Stimulated activated CD4-positive, alpha-beta T cell treated with anti-CD3 and anti-CD28 coated beads, Interleukin-4, amount 100 ng/mL, for 24 hours (primary cell): Measurements from ENCODE around the gene CBFA2T3.

Experiments used
- DNase-seq: peaks from one replicate; pipeline ENCODE4 v3.0.0-alpha.2; 2020

CBFA2T3 gene

DNA sequence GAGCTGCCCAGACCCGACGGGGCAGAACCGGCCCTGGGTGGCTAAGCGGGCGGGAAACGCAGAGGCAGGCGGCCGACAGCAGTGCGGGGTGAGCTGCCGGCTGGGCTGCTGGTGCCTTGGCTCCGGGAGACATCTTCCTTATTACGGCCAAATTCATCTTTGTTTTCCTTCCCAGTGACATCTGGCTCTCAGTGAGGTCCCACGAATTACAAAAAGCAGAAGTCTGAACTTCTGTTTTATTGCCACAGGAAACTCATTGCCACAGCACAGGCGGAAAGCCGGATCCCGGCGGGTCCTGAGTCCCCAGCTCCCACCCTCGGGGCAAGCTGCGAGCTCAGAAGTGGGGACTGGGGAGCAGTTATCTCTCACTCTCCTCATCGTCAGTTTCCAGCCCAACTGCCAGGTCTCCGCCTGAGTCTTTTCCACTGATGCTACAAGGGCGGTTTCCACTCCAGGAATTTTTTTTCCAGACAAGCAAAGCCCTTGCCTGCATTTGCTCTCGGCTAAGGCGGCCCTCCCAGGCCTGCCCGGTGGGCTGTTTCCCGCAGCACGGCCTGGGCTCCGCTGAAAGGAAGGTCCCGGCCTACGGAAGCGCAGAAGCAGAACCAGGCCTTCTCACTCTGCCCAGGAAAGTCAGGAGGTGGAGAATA is 40.3 kb downstream of the CBFA2T3 start:
- DNase-seq: no peak

DNA sequence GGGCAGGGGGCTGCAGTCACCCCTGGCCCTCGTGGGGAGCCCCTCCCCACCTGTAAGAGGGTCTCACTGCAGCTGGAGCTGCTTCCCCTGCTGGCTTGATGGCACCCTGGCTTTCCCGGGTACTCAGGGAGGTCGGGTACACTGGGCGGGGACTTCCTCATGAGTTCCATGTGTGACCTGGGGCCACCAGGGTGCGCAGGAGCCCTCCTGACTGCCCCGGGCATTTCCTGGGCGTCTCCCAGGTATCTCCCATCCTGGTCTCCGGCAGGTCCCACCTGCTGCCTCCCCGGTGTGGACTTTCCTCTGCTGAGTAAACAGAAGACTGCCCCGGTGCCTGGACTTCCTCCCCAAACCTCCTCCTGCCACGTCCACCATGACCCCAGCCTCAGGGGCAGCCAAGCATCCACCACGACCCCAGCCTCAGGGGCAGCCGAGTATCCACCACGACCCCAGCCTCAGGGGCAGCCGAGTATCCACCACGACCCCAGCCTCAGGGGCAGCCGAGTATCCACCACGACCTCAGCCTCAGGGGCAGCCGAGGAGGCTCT is 40.9 kb downstream of the CBFA2T3 start:
- DNase-seq: no peak

- no peak for DNase-seq
Measured at GRCh38 chr16:88934066-88934667, 42.8 kb downstream of the CBFA2T3 start.

DNA sequence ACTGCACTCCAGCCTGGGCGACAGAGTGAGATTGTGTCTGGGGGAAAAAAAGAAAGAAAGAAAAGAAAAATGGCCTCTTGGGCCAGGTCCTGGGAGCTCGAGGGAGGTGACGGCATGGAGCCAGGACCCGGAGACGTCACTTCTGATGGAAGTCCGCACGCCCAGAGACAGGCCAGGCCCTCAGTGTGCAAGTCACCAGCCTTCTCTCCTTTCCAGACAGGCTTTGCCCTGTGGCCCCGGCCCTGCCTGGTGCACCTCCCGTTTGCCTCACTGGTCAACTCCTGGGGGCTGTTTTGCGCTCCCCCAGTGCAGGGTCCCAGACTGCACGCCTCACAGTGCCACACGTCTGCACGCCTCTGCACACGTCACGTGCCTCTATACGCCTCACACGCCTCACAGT is 44.1 kb downstream of the CBFA2T3 start:
- DNase-seq: no peak

- DNase-seq: no peak
Measured at GRCh38 chr16:88931936-88932335, 45.1 kb downstream of the CBFA2T3 start.

GRCh38 chr16:88931373-88931900 is 45.6 kb downstream of the CBFA2T3 start:
- DNase-seq: no peak

DNA sequence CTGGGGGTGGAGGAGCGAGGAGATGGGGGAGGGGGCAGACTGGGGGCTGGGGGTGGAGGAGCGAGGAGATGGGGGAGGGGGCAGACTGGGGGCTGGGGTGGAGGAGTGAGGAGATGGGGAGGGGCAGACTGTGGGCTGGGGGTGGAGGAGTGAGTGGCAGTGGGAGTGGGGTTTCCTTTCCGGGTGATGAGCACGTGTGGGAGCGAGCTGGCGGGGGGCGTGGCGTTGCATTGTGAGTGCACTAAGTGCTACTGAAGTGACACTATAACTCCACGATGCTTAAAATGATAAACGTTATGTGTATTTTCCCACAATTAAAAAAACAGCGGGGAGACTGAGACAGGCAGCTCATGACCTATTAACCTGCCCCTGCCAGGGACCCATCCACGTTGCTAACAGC is 46.3 kb downstream of the CBFA2T3 start:
- DNase-seq: no peak

GRCh38 chr16:88929091-88929445 is 47.9 kb downstream of the CBFA2T3 start:
- no peak for DNase-seq

DNA sequence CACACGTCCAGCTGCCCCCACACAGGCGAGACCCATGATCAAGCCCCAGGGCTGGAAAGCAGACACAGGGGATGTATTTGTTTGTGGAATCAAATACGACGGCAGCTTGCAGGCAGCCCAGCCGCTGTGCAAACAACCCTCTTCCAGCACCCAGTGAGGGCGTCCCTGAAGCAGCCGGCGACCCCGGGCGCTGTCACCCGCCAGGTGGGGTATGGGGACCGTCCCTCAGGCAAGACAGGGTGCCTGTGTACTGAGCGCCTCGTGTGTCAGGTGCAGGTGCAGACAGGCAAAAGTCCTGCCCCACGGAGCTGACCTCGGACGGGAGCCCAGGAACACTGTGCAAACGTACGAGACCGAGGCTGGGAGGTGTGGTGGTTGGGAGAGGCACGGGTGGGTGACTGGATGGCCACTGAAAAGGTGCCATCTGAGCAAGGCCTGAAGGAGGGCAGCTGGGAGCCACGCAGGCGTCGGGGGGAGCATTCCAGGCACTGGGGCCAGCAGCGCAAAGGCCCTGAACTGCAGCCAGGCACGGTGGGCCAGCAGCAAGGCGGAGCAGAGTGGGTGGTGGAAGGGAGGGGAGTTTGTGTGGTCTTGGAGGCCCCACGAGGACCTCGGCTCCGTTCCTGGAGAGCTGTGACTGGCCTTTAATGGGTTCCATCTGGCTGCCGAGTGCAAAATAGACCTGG is 48.5 kb downstream of the CBFA2T3 start:
- no peak for DNase-seq

GRCh38 chr16:88927661-88928060 is 49.3 kb downstream of the CBFA2T3 start:
- no peak for DNase-seq

- no peak for DNase-seq
Measured at GRCh38 chr16:88927010-88927409, 50.0 kb downstream of the CBFA2T3 start.

DNA sequence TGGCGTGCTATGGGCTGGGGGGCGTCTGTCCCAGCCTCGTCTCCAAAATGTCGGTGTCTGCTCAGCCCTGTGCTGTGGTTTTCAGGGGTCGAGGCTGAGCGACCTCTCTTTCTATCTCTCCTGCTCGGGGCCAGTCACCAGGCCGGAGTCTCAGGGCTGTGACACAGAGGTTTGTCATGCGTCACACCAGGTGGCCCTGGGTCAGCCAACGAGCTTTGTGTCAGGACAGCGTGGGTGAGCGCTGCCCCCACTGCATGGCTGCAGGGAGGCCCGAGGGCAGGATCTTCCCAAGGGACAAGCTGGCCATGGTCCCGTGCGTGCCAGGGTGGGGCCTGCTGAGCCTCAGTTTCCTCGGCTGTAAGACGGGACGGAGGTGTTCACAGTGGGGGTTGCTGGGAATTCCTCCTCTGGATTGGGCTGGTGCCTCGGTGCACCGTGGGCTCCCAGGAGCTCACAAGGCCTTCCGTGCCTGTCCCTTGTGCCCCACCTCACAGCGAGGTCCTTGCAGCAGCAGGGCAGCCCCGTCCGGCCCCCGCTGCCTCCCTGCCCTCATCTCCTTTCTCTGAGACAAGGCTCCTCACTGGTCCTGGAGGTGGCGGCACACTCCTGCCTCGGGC is 50.5 kb downstream of the CBFA2T3 start:
- no peak for DNase-seq

- no peak for DNase-seq
Measured at GRCh38 chr16:88925540-88925887, 51.5 kb downstream of the CBFA2T3 start.

GRCh38 chr16:88924834-88925539 is 52.0 kb downstream of the CBFA2T3 start:
- DNase-seq: peak; percentile 25

DNA sequence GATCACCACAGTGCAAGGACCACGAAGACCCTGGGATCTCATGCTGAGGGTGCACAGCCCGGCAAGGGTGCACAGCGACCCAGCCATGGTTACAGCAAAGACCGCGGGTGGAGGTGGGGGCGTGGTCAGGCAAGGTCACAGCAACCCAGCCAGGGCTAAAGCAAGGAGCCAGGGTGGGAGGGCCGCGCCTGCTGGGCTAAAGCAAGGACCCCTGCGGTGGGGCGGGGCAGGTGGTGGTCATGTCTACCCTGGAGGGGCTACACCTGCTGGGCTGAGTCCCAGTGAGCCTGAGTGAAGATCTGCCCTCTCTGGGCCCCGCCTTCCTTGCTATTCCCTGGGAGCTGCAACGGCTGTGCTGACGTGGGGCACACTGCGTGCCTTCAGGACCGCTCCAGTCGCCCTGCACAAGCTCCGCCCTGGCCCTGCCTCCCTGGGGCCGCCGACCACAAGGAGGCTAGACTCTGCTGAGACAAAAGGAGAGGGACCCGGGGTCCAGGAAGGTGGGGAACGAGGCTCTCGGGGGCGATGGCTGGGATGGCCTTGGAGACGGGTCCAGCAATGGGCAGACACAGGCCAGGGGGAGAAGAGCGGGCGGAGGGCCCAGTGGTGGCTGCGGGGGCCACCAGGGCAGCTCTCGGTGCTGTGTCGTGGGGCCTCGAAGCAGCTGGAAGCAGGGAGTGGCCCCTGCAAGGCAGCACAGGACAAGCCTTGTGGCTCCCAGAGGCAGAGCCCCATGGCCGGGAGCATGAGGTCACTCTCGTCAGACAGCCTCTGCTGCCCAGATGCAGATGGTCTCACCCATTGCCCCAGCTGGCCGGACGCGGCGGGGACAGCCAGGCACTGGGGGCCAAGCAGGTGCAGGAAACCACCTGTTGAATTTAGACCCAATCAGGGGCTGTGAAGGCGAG is 52.8 kb downstream of the CBFA2T3 start:
- no peak for DNase-seq

- DNase-seq: no peak
Measured at GRCh38 chr16:88923450-88923849, 53.6 kb downstream of the CBFA2T3 start.

DNA sequence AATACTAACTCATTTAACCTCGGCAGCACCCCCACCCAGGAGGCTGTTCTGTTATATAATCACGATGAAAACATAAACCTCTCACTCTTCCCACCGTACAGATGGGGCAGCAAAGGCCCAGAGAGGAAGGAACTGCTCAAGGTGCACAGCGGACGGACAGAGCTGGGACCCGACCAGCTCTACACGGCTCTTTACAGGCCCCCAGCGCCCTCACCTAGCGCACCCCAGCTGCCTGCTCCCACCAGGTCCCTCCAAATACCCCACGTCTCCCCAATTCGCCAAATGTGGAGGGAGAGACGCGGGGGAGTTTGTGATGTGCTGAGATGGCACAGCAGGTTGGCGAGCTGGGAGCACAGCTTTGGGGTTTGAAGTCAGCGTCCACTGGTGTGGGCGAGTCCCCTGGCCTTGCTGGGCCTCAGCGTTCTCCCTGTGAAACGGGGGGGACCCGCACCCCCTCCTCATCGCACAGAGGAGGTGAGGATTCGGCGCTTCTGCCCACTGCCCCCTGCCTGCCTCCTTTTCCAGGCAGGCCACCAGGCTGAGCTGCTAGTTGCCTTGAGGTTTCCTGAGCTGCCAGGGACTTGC is 54.1 kb downstream of the CBFA2T3 start:
- no peak for DNase-seq

DNA sequence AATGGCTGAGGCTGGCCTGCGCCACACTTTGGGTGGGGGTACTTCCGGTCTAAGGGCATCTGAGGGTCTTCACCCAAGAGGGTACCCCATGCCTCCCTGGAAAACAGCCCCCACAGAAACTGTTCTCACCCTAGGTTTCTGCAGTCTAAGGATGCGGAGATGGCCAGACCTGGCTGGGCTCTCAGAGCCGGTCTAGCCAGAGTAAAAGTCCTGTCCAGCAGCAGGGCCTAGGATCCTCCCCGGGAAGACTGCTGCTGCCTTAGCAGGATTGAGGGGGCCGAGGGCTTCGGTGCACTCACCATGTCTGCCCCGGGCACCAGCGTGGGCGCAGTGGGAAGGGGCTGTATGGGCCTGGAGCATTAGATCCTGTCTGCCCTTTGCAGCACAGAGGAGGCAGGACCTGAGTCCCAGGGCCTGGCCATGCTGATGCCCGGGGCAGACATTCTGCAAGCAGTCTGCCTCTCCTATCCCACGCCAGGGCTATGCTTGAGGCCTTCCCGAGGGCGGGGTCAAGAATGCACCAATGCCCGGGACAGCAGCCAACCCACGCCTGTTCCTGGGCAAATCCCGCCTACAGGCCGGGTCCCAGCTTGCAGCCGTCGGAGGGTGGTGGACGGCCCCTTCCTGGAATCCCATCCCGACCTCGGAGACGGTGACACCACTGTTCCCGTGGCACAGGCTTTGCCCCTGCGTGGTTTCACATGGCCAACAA is 54.7 kb downstream of the CBFA2T3 start:
- no peak for DNase-seq

DNA sequence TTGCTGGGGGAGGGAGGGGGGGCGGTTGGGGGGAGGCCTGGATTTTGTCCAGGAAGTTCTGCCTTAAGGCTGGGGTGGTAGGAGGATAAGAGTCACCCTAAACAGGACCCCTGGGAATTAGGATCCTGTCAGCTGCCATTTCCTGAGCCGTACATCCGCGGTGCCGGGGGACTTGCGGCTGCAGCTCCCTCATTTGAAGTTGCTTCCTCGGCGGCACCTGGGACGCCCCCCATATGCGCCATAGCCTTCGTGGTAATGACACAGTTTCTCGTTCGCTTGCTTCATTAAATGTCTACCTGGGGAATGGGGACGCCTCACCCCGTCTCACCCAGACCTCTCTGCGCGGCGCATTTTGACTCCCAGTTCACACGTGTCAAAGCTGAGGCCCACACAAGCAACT is 55.4 kb downstream of the CBFA2T3 start:
- no peak for DNase-seq
